Large intestine (tissue), 3 donors: ENCODE results near the gene CCT5. TPM values are rescaled to one million over a fixed set of nuclear protein-coding genes. Genes with fewer than 3 reads are reported as not detected.

Experiments
- DNase-seq, 2 donors: peaks; one replicate each; pipeline versions ENCODE4 v3.0.0 to v3.0.0-alpha.2; 2013
- H3K27ac ChIP-seq: one replicate; pipeline ENCODE4 v1.5.1; 2013; ENCODE audit warnings: low read length
- H3K27me3 ChIP-seq: 2 replicates; pipeline ENCODE4 v1.6.1; 2013; ENCODE audit warnings: low read length; ENCODE audit not compliant: control insufficient read depth, insufficient read depth
- H3K36me3 ChIP-seq: 2 replicates; pipeline ENCODE4 v1.6.1; 2013; ENCODE audit warnings: low read length; ENCODE audit not compliant: control insufficient read depth, insufficient read depth
- H3K4me1 ChIP-seq: one replicate; pipeline ENCODE4 v1.6.1; 2013; ENCODE audit warnings: low read length; ENCODE audit not compliant: control insufficient read depth, insufficient read depth
- H3K4me3 ChIP-seq: one replicate; pipeline ENCODE4 v1.5.1; 2013; ENCODE audit warnings: low read length
- H3K9me3 ChIP-seq: one replicate; pipeline ENCODE4 v1.6.1; 2013; ENCODE audit warnings: mild to moderate bottlenecking, low read depth, low read length, moderate library complexity; ENCODE audit not compliant: control insufficient read depth
- WGBS: methylation state at CpG from one replicate; pipeline ENCODE4 v1.1.5; 2013; ENCODE audit warnings: low lambda C conversion rate; ENCODE audit not compliant: insufficient coverage; 5-methylcytosine and 5-hydroxymethylcytosine counted together
- polyA plus RNA-seq: library from polyadenylated mRNA; unstranded; fragments of 120-200 nt; gene quantifications from one replicate; pipeline ENCODE4 v1.2.1, GENCODE V29; 2013

The CCT5 gene
- polyA plus RNA-seq, 1 donor = 178 TPM

DNA sequence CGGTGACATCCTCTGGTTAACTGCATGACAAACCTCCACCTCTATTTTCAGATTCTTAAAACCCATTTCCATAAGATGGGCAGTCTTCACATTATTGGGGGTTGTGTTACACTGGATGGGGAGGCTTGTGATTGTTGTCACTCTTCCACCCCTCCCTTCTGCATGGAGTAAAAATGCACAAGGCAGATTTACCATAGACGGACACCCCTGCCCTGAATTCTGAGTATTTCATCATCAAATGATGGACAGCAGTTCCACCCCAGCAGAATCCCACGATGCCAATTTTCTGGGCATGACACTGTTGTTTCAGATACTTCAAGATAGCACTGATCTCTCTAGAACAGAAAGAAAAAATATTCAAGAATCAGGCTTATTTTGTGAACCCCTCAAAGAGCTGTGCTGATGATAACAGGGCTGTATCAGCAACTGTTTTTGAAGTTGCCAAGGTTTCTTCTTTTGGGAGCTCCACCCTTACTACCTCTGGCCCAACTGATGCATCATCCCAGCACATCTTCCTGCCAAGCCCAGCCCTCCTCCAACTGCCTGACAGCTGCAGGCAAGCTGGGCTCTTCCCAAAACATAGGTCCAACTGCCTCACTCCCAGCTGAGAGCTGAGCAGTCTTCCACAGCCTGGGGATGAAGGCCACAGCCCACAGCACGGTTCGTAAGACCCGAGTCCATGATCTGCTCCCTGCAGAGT lies 36.2 kb downstream of the CCT5 start:
- Histone ChIP-seq H3K27ac (no peak overlapping the region), H3K9me3 (no peaks in the 10 kb centered on the region), H3K4me1 (peaks cover 11% of the 10 kb centered on the region), H3K36me3 (peaks cover 28% of the 10 kb centered on the region), H3K4me3 (no peak overlapping the region), H3K27me3 (no peaks in the 10 kb centered on the region)
- WGBS = no CpG with 5 or more reads among the region's 6 CpGs
- DNase-seq = no peak

GRCh38 chr5:10286862-10287227 lies 36.8 kb downstream of the CCT5 start:
- Histone ChIP-seq H3K27ac (no peak overlapping the region), H3K27me3 (no peaks in the 10 kb centered on the region), H3K9me3 (no peaks in the 10 kb centered on the region), H3K4me1 (peaks cover 11% of the 10 kb centered on the region), H3K4me3 (no peak overlapping the region), H3K36me3 (peaks cover 28% of the 10 kb centered on the region)
- no peak for DNase-seq
- WGBS = no CpG with 5 or more reads among the region's 7 CpGs

DNA sequence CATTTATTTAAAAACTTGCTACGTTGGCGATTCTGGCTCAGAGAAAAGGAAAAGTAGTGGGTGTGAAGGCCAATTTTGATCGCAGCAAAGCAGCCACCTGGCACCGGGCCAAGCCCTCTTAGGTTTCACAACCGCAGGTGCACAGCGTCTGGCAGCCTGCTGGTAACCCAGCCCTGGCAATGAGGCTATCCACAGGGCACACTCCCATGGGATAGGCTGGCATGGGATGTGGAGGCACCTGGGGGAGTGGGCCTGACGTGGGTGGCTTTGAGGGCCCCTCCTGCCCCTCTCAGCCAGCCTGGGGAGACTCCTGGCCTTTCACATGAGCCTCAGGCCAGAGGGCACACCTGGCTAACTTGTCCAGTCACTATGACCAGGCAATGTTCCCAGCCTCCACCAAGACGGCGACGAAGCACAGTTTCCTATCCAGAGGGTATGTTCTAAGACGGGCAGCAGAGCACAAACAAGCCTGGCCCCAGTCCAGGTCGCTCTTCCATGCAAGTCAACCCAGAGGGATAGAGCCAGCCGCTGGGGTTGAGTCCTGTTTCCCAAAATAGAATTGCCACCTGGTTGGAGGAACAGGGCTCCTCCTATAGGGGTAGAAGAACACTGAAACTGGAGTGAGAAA lies 38.6 kb downstream of the CCT5 start:
- no CpG with 5 or more reads among the region's 13 CpGs for WGBS
- no peak for DNase-seq
- H3K27me3 ChIP-seq = no peaks in the 10 kb centered on the region
- no peak overlapping the region for H3K4me3 ChIP-seq
- H3K27ac ChIP-seq = no peak overlapping the region
- peaks cover 11% of the 10 kb centered on the region for H3K4me1 ChIP-seq
- peaks cover 28% of the 10 kb centered on the region for H3K36me3 ChIP-seq
- no peaks in the 10 kb centered on the region for H3K9me3 ChIP-seq

GRCh38 chr5:10289353-10289752 lies 39.3 kb downstream of the CCT5 start:
- peak; percentile 62 to 77 for DNase-seq
- peaks cover 11% of the 10 kb centered on the region for H3K4me1 ChIP-seq
- WGBS = no CpG with 5 or more reads among the region's 6 CpGs
- H3K27ac ChIP-seq = peak overlapping the region; percentile 50
- H3K36me3 ChIP-seq = peaks cover 32% of the 10 kb centered on the region
- no peak overlapping the region for H3K4me3 ChIP-seq
- no peaks in the 10 kb centered on the region for H3K27me3 ChIP-seq
- H3K9me3 ChIP-seq = no peaks in the 10 kb centered on the region

DNA sequence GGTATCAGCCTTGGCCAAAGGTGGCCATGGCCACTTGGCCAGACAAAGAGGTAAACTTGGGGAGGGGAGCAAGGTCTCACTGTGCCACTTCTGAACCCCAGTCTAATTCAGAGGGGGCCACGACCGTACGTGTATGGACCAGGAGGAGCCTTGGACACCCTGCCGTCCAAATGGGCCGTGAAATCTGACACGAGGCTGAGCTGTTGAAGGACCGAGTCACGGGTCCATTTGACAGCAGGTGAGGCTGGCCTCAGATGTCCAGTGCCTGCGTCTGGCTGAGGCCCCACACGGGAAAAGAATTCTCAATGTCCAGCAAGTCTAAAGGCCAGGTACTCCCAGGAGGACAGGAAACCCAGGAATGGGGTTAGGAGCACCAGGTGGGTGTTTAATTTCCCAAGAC lies 39.9 kb downstream of the CCT5 start:
- Histone ChIP-seq H3K36me3 (peaks cover 34% of the 10 kb centered on the region), H3K9me3 (no peaks in the 10 kb centered on the region), H3K4me1 (peaks cover 11% of the 10 kb centered on the region), H3K27me3 (no peaks in the 10 kb centered on the region), H3K4me3 (no peak overlapping the region), H3K27ac (peak overlapping the region; percentile 50)
- WGBS = no CpG with 5 or more reads among the region's 10 CpGs
- no peak for DNase-seq

DNA sequence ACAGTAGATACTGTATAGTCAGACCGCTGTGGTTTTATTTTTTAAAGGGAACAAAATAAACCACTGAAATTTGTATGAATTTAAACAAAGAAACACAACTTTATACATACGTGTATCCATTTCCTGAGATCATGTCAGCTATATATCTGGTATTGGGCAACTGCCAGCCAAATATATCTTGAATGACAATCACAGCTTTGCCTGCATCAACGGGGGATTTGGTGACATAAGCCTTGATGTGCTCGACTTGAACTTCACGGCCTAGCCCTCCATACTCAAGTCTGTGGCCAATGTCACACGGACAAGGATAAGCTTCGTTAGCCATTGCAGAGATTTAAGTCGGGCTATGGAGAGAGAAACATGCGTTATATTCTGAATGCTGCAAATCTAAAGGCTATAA lies 40.4 kb downstream of the CCT5 start:
- Histone ChIP-seq H3K4me1 (peaks cover 11% of the 10 kb centered on the region), H3K4me3 (no peak overlapping the region), H3K36me3 (peaks cover 36% of the 10 kb centered on the region), H3K27me3 (no peaks in the 10 kb centered on the region), H3K27ac (no peak overlapping the region), H3K9me3 (no peaks in the 10 kb centered on the region)
- no peak for DNase-seq
- WGBS = 80% methylated on average over 1 of the region's 9 CpGs

GRCh38 chr5:10291692-10292339 lies 41.7 kb downstream of the CCT5 start:
- no peak for DNase-seq
- H3K36me3 ChIP-seq = peaks cover 34% of the 10 kb centered on the region
- H3K27me3 ChIP-seq = no peaks in the 10 kb centered on the region
- no peak overlapping the region for H3K4me3 ChIP-seq
- 100% methylated on average over 2 of the region's 9 CpGs for WGBS
- H3K9me3 ChIP-seq = no peaks in the 10 kb centered on the region
- peaks cover 11% of the 10 kb centered on the region for H3K4me1 ChIP-seq
- no peak overlapping the region for H3K27ac ChIP-seq

DNA sequence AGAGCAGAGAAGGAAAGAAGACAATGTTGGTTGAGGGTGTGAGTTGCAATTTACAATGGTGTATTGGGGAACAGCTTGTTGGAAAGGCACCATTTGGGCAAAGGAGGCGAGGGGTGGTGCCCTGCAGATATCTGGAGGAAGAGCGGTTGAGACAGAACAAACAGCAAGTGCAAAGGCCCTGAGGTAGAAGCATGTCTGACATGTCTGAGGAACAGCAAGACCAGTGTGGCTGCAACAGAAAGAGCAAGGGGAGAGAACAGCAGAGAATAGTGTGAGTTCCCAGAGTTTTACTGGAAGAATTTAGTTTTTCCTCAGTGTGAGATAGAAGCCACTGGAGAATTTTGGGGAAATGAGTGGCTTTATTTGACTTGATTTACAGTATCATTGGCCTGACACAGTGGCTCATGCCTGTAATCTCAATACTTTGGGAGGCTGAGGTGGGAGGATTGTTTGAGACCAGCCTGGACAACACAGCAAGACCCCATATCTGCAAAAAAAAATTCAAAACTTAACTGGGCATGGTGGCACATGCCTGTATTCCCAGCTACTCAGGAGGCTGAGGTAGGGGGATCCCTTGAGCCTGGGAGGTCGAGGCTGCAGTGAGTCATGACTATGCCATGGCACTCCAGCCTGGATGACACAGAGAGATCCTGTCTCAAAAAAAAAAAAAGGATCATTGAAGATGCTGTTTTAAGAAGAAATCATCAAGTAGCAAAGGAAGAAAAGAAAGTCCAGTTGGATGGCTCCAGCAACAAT lies 44.0 kb downstream of the CCT5 start:
- H3K27me3 ChIP-seq = no peaks in the 10 kb centered on the region
- no peak overlapping the region for H3K27ac ChIP-seq
- WGBS = no CpG with 5 or more reads among the region's 3 CpGs
- H3K4me3 ChIP-seq = no peak overlapping the region
- no peak for DNase-seq
- no peaks in the 10 kb centered on the region for H3K9me3 ChIP-seq
- H3K4me1 ChIP-seq = peaks cover 7% of the 10 kb centered on the region
- peaks cover 25% of the 10 kb centered on the region for H3K36me3 ChIP-seq

GRCh38 chr5:10295619-10296326 lies 45.7 kb downstream of the CCT5 start:
- Histone ChIP-seq H3K36me3 (peaks cover 27% of the 10 kb centered on the region), H3K27me3 (no peaks in the 10 kb centered on the region), H3K27ac (no peak overlapping the region), H3K4me1 (no peaks in the 10 kb centered on the region), H3K9me3 (no peaks in the 10 kb centered on the region), H3K4me3 (no peak overlapping the region)
- no peak for DNase-seq
- WGBS = 71% methylated on average over 1 of the region's 8 CpGs
